Measurements from ENCODE around the gene DTD1.

The DTD1 gene

DNA sequence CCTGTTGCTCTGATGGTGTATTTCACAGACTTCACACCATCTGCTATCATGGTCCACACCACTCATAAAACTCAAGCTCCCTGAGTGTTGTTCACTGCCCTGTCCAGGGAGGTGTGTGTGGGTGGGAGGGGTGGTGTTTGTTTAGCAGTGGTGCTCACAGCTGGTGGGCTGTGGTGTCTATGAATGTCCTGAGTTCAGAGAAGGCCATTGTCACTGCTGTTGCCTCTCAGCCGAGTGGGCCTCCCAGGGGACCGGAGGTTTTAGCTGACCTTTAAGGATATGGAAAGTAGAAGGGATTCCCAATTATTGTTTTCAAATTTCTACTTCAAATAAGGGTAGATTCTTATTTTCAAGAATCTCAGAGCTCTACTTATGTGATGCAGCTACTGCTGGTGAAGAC lies 45.6 kb downstream of the DTD1 start:
- no peak for DNase-seq
- TF ChIP-seq, protein P1, sequence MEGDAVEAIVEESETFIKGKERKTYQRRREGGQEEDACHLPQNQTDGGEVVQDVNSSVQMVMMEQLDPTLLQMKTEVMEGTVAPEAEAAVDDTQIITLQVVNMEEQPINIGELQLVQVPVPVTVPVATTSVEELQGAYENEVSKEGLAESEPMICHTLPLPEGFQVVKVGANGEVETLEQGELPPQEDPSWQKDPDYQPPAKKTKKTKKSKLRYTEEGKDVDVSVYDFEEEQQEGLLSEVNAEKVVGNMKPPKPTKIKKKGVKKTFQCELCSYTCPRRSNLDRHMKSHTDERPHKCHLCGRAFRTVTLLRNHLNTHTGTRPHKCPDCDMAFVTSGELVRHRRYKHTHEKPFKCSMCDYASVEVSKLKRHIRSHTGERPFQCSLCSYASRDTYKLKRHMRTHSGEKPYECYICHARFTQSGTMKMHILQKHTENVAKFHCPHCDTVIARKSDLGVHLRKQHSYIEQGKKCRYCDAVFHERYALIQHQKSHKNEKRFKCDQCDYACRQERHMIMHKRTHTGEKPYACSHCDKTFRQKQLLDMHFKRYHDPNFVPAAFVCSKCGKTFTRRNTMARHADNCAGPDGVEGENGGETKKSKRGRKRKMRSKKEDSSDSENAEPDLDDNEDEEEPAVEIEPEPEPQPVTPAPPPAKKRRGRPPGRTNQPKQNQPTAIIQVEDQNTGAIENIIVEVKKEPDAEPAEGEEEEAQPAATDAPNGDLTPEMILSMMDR (IDR thresholded peaks at IDR 0.05; ENCODE audit: low read depth, low read length): no peak
- Histone ChIP-seq H3K27me3 (no peaks in the 10 kb centered on the region), H3K4me3 (ENCODE audit: low read depth, low read length) (no peak overlapping the region), H3K9me3 (no peaks in the 10 kb centered on the region), H3K36me3 (no peaks in the 10 kb centered on the region), H3K4me1 (no peaks in the 10 kb centered on the region; the same call in 1 of the 2 replicates)

DNA sequence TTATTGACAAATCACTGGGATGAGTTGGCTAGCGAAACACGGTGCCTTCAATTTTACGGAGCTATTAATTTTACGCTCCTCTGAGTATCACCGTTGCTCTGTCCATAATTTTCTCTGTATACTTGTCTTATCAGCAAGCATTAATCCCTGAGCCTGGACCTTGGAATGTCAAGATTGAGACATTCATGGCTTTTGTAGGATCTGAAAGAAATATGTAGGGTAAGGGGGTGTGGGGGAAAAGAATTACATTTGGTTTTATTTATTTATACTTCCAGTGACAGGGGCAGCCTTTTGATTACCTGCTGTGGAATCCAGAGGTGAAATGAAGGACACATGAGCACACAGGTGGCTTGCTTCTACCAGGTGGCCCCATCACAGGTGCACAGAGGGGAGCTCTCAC lies 46.6 kb downstream of the DTD1 start:
- no peak overlapping the region for H3K4me3 ChIP-seq (ENCODE audit: low read depth, low read length)
- no peaks in the 10 kb centered on the region for H3K27me3 ChIP-seq
- DNase-seq: no peak
- TF ChIP-seq, protein P1 (IDR thresholded peaks at IDR 0.05; ENCODE audit: low read depth, low read length): no peak
- no peaks in the 10 kb centered on the region for H3K36me3 ChIP-seq
- no peaks in the 10 kb centered on the region; the same call in 1 of the 2 replicates for H3K4me1 ChIP-seq
- H3K9me3 ChIP-seq: no peaks in the 10 kb centered on the region

DNA sequence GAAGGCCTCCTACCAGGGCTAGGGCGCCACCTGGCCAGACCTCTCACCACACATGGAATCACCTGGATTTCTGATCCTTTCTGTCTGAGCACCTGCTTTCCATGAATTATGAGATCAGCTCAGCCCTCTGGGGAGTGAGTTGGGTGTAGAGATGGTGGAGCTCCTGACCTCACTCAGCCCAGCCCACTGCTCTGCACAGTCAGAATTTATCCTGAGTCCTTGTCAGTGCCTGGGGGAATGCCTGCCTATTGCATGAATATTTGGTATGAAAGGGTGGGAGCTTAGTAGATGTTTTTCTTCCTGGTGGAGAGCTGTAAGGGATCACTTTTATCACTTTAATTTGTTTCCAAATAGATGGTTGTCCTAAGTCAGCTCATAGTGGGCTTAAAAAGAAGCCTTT lies 47.5 kb downstream of the DTD1 start:
- Histone ChIP-seq H3K4me3 (ENCODE audit: low read depth, low read length) (no peak overlapping the region), H3K36me3 (no peaks in the 10 kb centered on the region), H3K9me3 (no peaks in the 10 kb centered on the region), H3K27me3 (no peaks in the 10 kb centered on the region), H3K4me1 (no peaks in the 10 kb centered on the region; the same call in 1 of the 2 replicates)
- TF ChIP-seq, protein P1 (IDR thresholded peaks at IDR 0.05; ENCODE audit: low read depth, low read length): no peak
- DNase-seq: no peak

GRCh38 chr20:18637224-18637623 lies 49.4 kb downstream of the DTD1 start:
- Histone ChIP-seq H3K4me3 (ENCODE audit: low read depth, low read length) (no peak overlapping the region), H3K4me1 (no peaks in the 10 kb centered on the region; the same call in 1 of the 2 replicates), H3K27me3 (no peaks in the 10 kb centered on the region), H3K36me3 (no peaks in the 10 kb centered on the region), H3K9me3 (no peaks in the 10 kb centered on the region)
- no peak for DNase-seq
- TF ChIP-seq, protein P1 (IDR thresholded peaks at IDR 0.05; ENCODE audit: low read depth, low read length): no peak

DNA sequence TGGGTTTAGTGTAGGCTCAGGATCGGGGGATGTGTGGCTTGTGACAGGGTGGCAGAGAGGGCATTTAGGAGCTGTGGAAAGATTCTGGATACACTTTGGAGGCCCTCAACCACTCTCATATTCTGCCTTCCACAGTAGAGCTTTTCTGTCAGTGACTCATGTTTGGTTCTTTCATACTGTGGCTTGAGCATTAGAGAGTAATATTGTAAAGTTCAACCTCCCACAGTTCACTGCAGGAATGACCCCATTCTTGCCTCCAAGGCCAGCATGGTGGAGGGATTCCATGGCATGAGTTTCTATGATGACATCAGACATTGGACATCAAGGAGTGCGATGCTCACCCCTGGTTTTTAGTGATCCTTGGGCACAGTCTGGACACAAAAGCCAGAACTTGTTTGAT lies 50.9 kb downstream of the DTD1 start:
- H3K36me3 ChIP-seq: no peaks in the 10 kb centered on the region
- no peaks in the 10 kb centered on the region for H3K9me3 ChIP-seq
- no peaks in the 10 kb centered on the region for H3K27me3 ChIP-seq
- no peak for DNase-seq
- no peak overlapping the region for H3K4me3 ChIP-seq (ENCODE audit: low read depth, low read length)
- H3K4me1 ChIP-seq: no peaks in the 10 kb centered on the region; the same call in 1 of the 2 replicates
- TF ChIP-seq, protein P1 (IDR thresholded peaks at IDR 0.05; ENCODE audit: low read depth, low read length): no peak

- DNase-seq: no peak
- Histone ChIP-seq H3K36me3 (no peaks in the 10 kb centered on the region), H3K4me3 (ENCODE audit: low read depth, low read length) (no peak overlapping the region), H3K4me1 (no peaks in the 10 kb centered on the region; the same call in 1 of the 2 replicates), H3K27me3 (no peaks in the 10 kb centered on the region), H3K9me3 (no peaks in the 10 kb centered on the region)
- TF ChIP-seq, protein P1 (IDR thresholded peaks at IDR 0.05; ENCODE audit: low read depth, low read length): no peak
Observed at GRCh38 chr20:18639501-18639979, 51.7 kb downstream of the DTD1 start.

Data from BE2C (cell line).